PC-3 (cell line): ENCODE data around the gene CD8A. TPM values are rescaled to one million over a fixed set of nuclear protein-coding genes. Genes with fewer than 3 reads are reported as not detected.

Experiments
- ATAC-seq: fragments of 200-7000 bp; cut with Tn5 transposase; 2 replicates; pipeline ENCODE4 v1.9.1; 2020; ENCODE audit warnings: mild to moderate bottlenecking, moderate library complexity
- BruUV-seq: library from RNA; stranded (reverse); fragments of 400-500 nt; replicated peaks from 2 replicates; lab custom pipeline; 2021; lab: Mats Ljungman, UMichigan
- CTCF ChIA-PET: fragments of 300-600 bp; sonication (Branson Sonifier 250); formaldehyde crosslinking; loops from one replicate; lab custom pipeline; 2022; ENCODE audit warnings: antibody characterized with exemption; lab: Charles Lee
- POLR2A ChIA-PET: fragments of 300-600 bp; sonication (Branson Sonifier 250); formaldehyde crosslinking; loops from one replicate; lab custom pipeline; 2022; ENCODE audit warnings: antibody characterized with exemption; ENCODE audit not compliant: unreplicated experiment; lab: Charles Lee
- DNase-seq: peaks from one replicate; pipeline ENCODE4 v3.0.0-alpha.2; 2015
- H2AFZ ChIP-seq: fragments of 300-600 bp; sonication (generic); 2 replicates; pipeline ENCODE4 v1.6.0; 2016; ENCODE audit warnings: antibody characterized with exemption, low read length
- H3F3A ChIP-seq: fragments of 300-600 bp; sonication (generic); one replicate; pipeline ENCODE4 v1.6.0; 2017; ENCODE audit warnings: antibody characterized with exemption, low read length, control low read depth, mild to moderate bottlenecking; ENCODE audit not compliant: unreplicated experiment
- H3K27ac ChIP-seq: fragments of 300-600 bp; sonication (generic); 2 replicates; pipeline ENCODE4 v1.5.1; 2016; ENCODE audit warnings: mild to moderate bottlenecking, low read length
- H3K27me3 ChIP-seq: fragments of 300-600 bp; sonication (generic); 2 replicates; pipeline ENCODE4 v1.6.1; 2016; ENCODE audit warnings: low read length, mixed read lengths
- H3K36me3 ChIP-seq: fragments of 300-600 bp; sonication (generic); 2 replicates; pipeline ENCODE4 v1.6.1; 2016; ENCODE audit warnings: low read depth, mixed run types, low read length, mixed read lengths
- H3K4me1 ChIP-seq: fragments of 300-600 bp; sonication (generic); 2 replicates; pipeline ENCODE4 v1.5.1; 2016; ENCODE audit warnings: low read length; ENCODE audit not compliant: insufficient read depth
- H3K4me2 ChIP-seq: fragments of 300-600 bp; sonication (generic); 2 replicates; pipeline ENCODE4 v1.6.0; 2016; ENCODE audit warnings: low read length
- H3K4me3 ChIP-seq: fragments of 300-600 bp; sonication (generic); 2 replicates; pipeline ENCODE4 v1.5.1; 2016; ENCODE audit warnings: mild to moderate bottlenecking, low read length, mixed read lengths
- H3K79me2 ChIP-seq: fragments of 300-600 bp; sonication (generic); 2 replicates; pipeline ENCODE4 v1.6.1; 2017; ENCODE audit warnings: low read length, mixed read lengths
- H3K9ac ChIP-seq: fragments of 300-600 bp; sonication (generic); 2 replicates; pipeline ENCODE4 v1.6.0; 2016; ENCODE audit warnings: mild to moderate bottlenecking, low read length
- H3K9me2 ChIP-seq: fragments of 300-600 bp; sonication (generic); replicated peaks from 2 replicates; pipeline ENCODE4 v1.6.1; 2016; ENCODE audit warnings: mixed run types, low read length, mixed read lengths
- H3K9me3 ChIP-seq: fragments of 300-600 bp; sonication (generic); 2 replicates; pipeline ENCODE4 v1.6.1; 2016; ENCODE audit warnings: low read length, mixed read lengths
- H4K20me1 ChIP-seq: fragments of 300-600 bp; sonication (generic); 2 replicates; pipeline ENCODE4 v1.6.1; 2016; ENCODE audit warnings: low read length, mixed read lengths
- EZH2 ChIP-seq: fragments of 300-600 bp; sonication (generic); IDR thresholded peaks from one replicate; pipeline ENCODE4 v1.6.1; 2017; ENCODE audit warnings: antibody characterized with exemption, mild to moderate bottlenecking, low read length; ENCODE audit not compliant: unreplicated experiment
- EZH2phosphoT487 ChIP-seq: fragments of 300-600 bp; sonication (generic); IDR thresholded peaks from 2 replicates; pipeline ENCODE4 v1.6.1; 2018; ENCODE audit warnings: mild to moderate bottlenecking, antibody characterized with exemption, low read length, borderline replicate concordance
- intact Hi-C: fragments of 100-400 bp; cut with micrococcal nuclease; formaldehyde crosslinking; loops from 2 replicates; pipeline ENCODE4 v1.9.0; 2023
- total RNA-seq: library from RNA; depleted of rRNA; stranded (reverse); fragments of >200 nt; gene quantifications from 2 replicates; pipeline ENCODE4 v1.2.3, GENCODE V29; 2014
- TF ChIP-seq, protein P1 (sequence below): fragments of 300-600 bp; sonication (generic); conservative IDR thresholded peaks from 2 replicates; pipeline ENCODE4 v1.5.1; 2017; ENCODE audit warnings: antibody characterized with exemption, low read depth, mild to moderate bottlenecking, low read length

CD8A gene
- total RNA-seq, 1 experiment from 2014 or later, result 0.18 TPM

DNA sequence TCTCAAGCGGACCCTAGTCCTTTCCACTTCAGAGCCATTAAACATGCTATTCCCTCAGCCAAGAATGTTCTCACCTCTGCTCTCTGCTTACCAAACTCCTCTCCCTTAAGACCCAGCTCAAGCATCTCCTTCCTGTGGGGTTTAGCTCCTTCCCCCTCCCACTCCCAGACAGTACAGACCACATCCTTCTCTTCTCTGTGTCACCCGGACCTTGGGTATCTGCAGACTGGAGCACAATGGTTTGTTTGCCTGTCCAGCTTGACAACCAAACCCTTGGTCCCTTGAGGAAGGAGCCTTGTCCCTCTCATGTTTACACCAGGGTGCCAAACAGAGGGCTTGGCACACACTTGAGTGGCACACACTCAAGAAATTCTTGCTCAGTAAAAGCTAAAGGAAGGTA lies 4.1 kb upstream of the CD8A start:
- Histone ChIP-seq H3K4me1 (no peaks in the 10 kb centered on the region), H3F3A (no peaks in the 10 kb centered on the region), H4K20me1 (no peaks in the 10 kb centered on the region), H3K9me2 (no peaks in the 10 kb centered on the region), H3K9me3 (peaks cover 19% of the 10 kb centered on the region), H2AFZ (no peak overlapping the region), H3K4me3 (no peak overlapping the region), H3K27me3 (peaks cover 16% of the 10 kb centered on the region), H3K36me3 (no peaks in the 10 kb centered on the region), H3K27ac (no peak overlapping the region), H3K9ac (no peak overlapping the region), H3K79me2 (no peaks in the 10 kb centered on the region), H3K4me2 (no peak overlapping the region)
- ChIA-PET POLR2A (no interaction called here), CTCF (no interaction called here)
- intact Hi-C loops, result no loop called here
- no peak for ATAC-seq
- BruUV-seq, result no TSS peak
- TF ChIP-seq EZH2phosphoT487, result no peak
- TF ChIP-seq, protein P1, sequence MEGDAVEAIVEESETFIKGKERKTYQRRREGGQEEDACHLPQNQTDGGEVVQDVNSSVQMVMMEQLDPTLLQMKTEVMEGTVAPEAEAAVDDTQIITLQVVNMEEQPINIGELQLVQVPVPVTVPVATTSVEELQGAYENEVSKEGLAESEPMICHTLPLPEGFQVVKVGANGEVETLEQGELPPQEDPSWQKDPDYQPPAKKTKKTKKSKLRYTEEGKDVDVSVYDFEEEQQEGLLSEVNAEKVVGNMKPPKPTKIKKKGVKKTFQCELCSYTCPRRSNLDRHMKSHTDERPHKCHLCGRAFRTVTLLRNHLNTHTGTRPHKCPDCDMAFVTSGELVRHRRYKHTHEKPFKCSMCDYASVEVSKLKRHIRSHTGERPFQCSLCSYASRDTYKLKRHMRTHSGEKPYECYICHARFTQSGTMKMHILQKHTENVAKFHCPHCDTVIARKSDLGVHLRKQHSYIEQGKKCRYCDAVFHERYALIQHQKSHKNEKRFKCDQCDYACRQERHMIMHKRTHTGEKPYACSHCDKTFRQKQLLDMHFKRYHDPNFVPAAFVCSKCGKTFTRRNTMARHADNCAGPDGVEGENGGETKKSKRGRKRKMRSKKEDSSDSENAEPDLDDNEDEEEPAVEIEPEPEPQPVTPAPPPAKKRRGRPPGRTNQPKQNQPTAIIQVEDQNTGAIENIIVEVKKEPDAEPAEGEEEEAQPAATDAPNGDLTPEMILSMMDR, result no peak
- TF ChIP-seq EZH2, result no peak
- DNase-seq, result no peak

DNA sequence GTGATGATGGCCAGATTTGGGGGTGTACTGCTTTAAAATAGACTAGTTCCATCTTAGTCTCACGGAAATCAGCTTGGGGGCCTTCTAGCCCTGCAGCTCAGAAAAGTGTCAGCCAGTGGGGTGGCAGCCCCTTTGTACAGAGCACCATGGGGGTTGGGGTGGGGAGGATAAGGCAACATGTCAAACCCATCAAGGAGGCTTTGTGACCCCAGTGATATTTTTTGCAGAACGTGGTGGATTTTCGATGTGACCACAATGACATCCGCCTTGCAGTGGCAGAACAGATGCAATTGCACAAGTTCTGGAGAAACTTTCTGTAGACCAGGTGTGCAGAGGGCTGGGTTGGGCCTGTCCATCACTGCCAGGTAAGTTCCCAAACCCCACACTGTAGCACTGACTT lies 3.0 kb upstream of the CD8A start:
- intact Hi-C loops, result no loop called here
- H4K20me1 ChIP-seq, result no peaks in the 10 kb centered on the region
- H3K4me2 ChIP-seq, result no peak overlapping the region
- H2AFZ ChIP-seq, result no peak overlapping the region
- no peak for ATAC-seq
- POLR2A ChIA-PET, result no interaction called here
- H3K4me3 ChIP-seq, result no peak overlapping the region
- no peaks in the 10 kb centered on the region for H3K9me2 ChIP-seq
- H3K36me3 ChIP-seq, result no peaks in the 10 kb centered on the region
- no peaks in the 10 kb centered on the region for H3K4me1 ChIP-seq
- no TSS peak for BruUV-seq
- TF ChIP-seq, protein P1, result no peak
- TF ChIP-seq EZH2phosphoT487 (no peak), EZH2 (no peak)
- H3K27ac ChIP-seq, result no peak overlapping the region
- H3F3A ChIP-seq, result no peaks in the 10 kb centered on the region
- no peak overlapping the region for H3K9ac ChIP-seq
- no peak for DNase-seq
- H3K27me3 ChIP-seq, result peaks cover 18% of the 10 kb centered on the region
- CTCF ChIA-PET, result no interaction called here
- H3K9me3 ChIP-seq, result peaks cover 19% of the 10 kb centered on the region
- H3K79me2 ChIP-seq, result no peaks in the 10 kb centered on the region

DNA sequence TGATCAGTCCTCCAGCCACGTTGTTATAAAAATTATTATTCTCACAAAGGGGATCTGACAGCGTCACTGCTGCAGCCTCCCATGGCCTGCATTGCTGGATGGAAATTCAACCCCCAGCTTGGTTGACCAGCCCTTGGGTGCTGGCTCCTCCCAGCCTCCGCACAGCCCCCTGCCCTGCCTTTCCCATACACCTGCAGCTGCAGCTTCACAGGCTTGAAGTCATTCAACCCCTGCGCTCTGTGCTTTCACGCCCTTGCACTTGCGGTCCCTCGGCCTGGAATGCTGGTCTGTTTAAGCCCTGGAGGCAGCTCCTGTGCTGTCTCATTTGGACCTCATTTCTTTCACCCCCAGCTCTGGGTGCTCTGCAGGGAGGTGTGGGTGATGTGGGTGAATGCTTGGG lies 860 bp upstream of the CD8A start:
- POLR2A ChIA-PET, result no interaction called here
- no peaks in the 10 kb centered on the region for H3K4me1 ChIP-seq

More for the DNA sequence above, 860 bp upstream of the CD8A start:
- no peak overlapping the region for H3K4me3 ChIP-seq
- no peaks in the 10 kb centered on the region for H3F3A ChIP-seq
- no peaks in the 10 kb centered on the region for H3K79me2 ChIP-seq
- BruUV-seq, result no TSS peak
- DNase-seq (no peak), ATAC-seq (no peak)
- CTCF ChIA-PET, result no interaction called here
- no peak overlapping the region for H3K4me2 ChIP-seq
- intact Hi-C loops, result no loop called here
- TF ChIP-seq EZH2 (no peak), EZH2phosphoT487 (no peak)
- TF ChIP-seq, protein P1, result no peak
- no peak overlapping the region for H2AFZ ChIP-seq
- no peaks in the 10 kb centered on the region for H3K36me3 ChIP-seq
- no peaks in the 10 kb centered on the region for H4K20me1 ChIP-seq
- H3K9ac ChIP-seq, result no peak overlapping the region
- H3K27me3 ChIP-seq, result peaks cover 18% of the 10 kb centered on the region
- peaks cover 11% of the 10 kb centered on the region for H3K9me3 ChIP-seq
- no peak overlapping the region for H3K27ac ChIP-seq
- no peaks in the 10 kb centered on the region for H3K9me2 ChIP-seq
